H1 (cell line): ENCODE data around the gene ACYP2. TPM values are rescaled to one million over a fixed set of nuclear protein-coding genes. Genes with fewer than 3 reads are reported as not detected.
"Not testable (repeated sequence)": the region's sequence is repeated elsewhere in the genome, so short reads cannot be mapped to it uniquely, and the experiment has no call there.

ENCODE experiments used
- CTCF ChIA-PET: fragments of 300-600 bp; sonication (Branson Sonifier 250); formaldehyde crosslinking; loops from one replicate; lab custom pipeline; 2021; ENCODE audit not compliant: partially characterized antibody; lab: Charles Lee
- POLR2A ChIA-PET: fragments of 300-600 bp; sonication (Branson Sonifier 250); formaldehyde crosslinking; loops from one replicate; lab custom pipeline; 2021; ENCODE audit warnings: inconsistent platforms; ENCODE audit not compliant: partially characterized antibody; lab: Charles Lee
- DNase-seq, 2 experiments: peaks; one replicate each; pipeline versions ENCODE4 v3.0.0 to v3.0.0-alpha.2; 2010 to 2022; ENCODE audit warnings: low spot score in 2 of 2, low read depth in 1 of 2, mixed read lengths in 1 of 2
- FAIRE-seq: peaks from 2 replicates; lab custom pipeline; 2011; peaks lifted over from hg19 to GRCh38; lab: Jason Lieb, UNC
- H2AFZ ChIP-seq: 2 replicates; pipeline ENCODE4 v1.8.1; 2012; ENCODE audit warnings: low read length, inconsistent platforms
- H2AK5ac ChIP-seq: 2 replicates; pipeline ENCODE4 v1.6.1; 2013; ENCODE audit warnings: low read depth, low read length
- H2BK120ac ChIP-seq: replicated peaks from 2 replicates; pipeline ENCODE3; 2013; ENCODE audit warnings: low read depth, low read length, inconsistent platforms
- H2BK12ac ChIP-seq: 2 replicates; pipeline ENCODE4 v1.6.1; 2013; ENCODE audit warnings: low read depth, low read length
- H2BK15ac ChIP-seq: 2 replicates; pipeline ENCODE4 v1.6.1; 2013; ENCODE audit warnings: low read length
- H2BK20ac ChIP-seq: 2 replicates; pipeline ENCODE4 v1.6.1; 2013; ENCODE audit warnings: low read length
- H2BK5ac ChIP-seq: 2 replicates; pipeline ENCODE4 v1.6.1; 2013; ENCODE audit warnings: low read depth, low read length
- H3K14ac ChIP-seq: 2 replicates; pipeline ENCODE4 v1.6.1; 2013; ENCODE audit warnings: inconsistent platforms; ENCODE audit not compliant: insufficient read length
- H3K18ac ChIP-seq: 2 replicates; pipeline ENCODE4 v1.6.1; 2013; ENCODE audit warnings: low read length; ENCODE audit errors: extremely low read depth
- H3K23ac ChIP-seq: 2 replicates; pipeline ENCODE4 v1.6.1; 2013; ENCODE audit warnings: inconsistent platforms; ENCODE audit not compliant: insufficient read length
- H3K23me2 ChIP-seq: 2 replicates; pipeline ENCODE4 v1.6.1; 2013; ENCODE audit warnings: low read depth, low read length
- H3K27ac ChIP-seq: 2 replicates; pipeline ENCODE4 v1.6.1; 2011; ENCODE audit warnings: low read depth, low read length, inconsistent platforms
- H3K27me3 ChIP-seq, 4 experiments: replicated peaks in 1 of 4; 1 replicate in 1 of 4; 2 replicates in 3 of 4; pipeline versions ENCODE4 v1.6.1 to v1.8.1; 2011 to 2013; ENCODE audit warnings: low read length in 3 of 4, mild to moderate bottlenecking in 3 of 4, inconsistent platforms in 2 of 4, mixed read lengths in 2 of 4, moderate library complexity in 1 of 4; ENCODE audit not compliant: control insufficient read depth in 3 of 4, insufficient read depth in 3 of 4; ENCODE audit errors: extremely low read depth in 1 of 4
- H3K36me3 ChIP-seq, 4 experiments: 2 replicates each; pipeline versions ENCODE4 v1.6.1 to v1.8.1; 2011 to 2013; ENCODE audit warnings: mild to moderate bottlenecking in 4 of 4, low read length in 3 of 4, moderate library complexity in 2 of 4, control low read depth in 1 of 4, inconsistent platforms in 1 of 4; ENCODE audit not compliant: insufficient read depth in 4 of 4, control insufficient read depth in 2 of 4
- H3K4ac ChIP-seq: replicated peaks from 2 replicates; pipeline ENCODE3; 2013; ENCODE audit warnings: low read length, low read depth, mixed read lengths, inconsistent platforms; ENCODE audit not compliant: insufficient read length
- H3K4me1 ChIP-seq, 4 experiments: replicated peaks in 1 of 4; 1 replicate in 1 of 4; 2 replicates in 3 of 4; pipeline versions ENCODE4 v1.6.1 to v1.8.1; 2011 to 2013; ENCODE audit warnings: low read length in 3 of 4, inconsistent platforms in 2 of 4, mixed read lengths in 1 of 4; ENCODE audit not compliant: insufficient read depth in 4 of 4, control insufficient read depth in 3 of 4
- H3K4me2 ChIP-seq, 2 experiments: 2 replicates each; pipeline versions ENCODE4 v1.6.1 to v1.8.1; 2011 to 2013; ENCODE audit warnings: low read depth in 2 of 2, low read length in 2 of 2, control low read depth in 1 of 2, inconsistent platforms in 1 of 2, mild to moderate bottlenecking in 1 of 2; ENCODE audit not compliant: insufficient read depth in 1 of 2
- H3K4me3 ChIP-seq, 4 experiments: fragments of 200-600, 300-600 bp in 1 of 4; sonication (generic), shearing (Covaris generic), sonication (Bioruptor Twin) in 1 of 4; 2 replicates each; pipeline versions ENCODE4 v1.5.1 to v1.8.1; 2011 to 2016; ENCODE audit warnings: low read length in 4 of 4, low read depth in 3 of 4, control low read depth in 2 of 4, inconsistent platforms in 2 of 4, mild to moderate bottlenecking in 2 of 4, mixed read lengths in 1 of 4, moderate library complexity in 1 of 4; ENCODE audit not compliant: insufficient read depth in 2 of 4; ENCODE audit errors: extremely low read depth in 1 of 4
- H3K56ac ChIP-seq: replicated peaks from 2 replicates; pipeline ENCODE3; 2013; ENCODE audit warnings: low read depth, mild to moderate bottlenecking, mixed read lengths, low read length, inconsistent platforms; ENCODE audit not compliant: insufficient read length
- H3K79me1 ChIP-seq: 2 replicates; pipeline ENCODE4 v1.6.1; 2013; ENCODE audit warnings: low read depth, low read length, control low read depth
- H3K79me2 ChIP-seq, 2 experiments: 2 replicates each; pipeline versions ENCODE4 v1.6.1 to v1.8.1; 2012 to 2013; ENCODE audit warnings: low read length in 2 of 2, mild to moderate bottlenecking in 2 of 2, inconsistent platforms in 1 of 2; ENCODE audit not compliant: insufficient read depth in 2 of 2, control insufficient read depth in 1 of 2
- H3K9ac ChIP-seq, 4 experiments: replicated peaks in 1 of 4; 1 replicate in 1 of 4; 2 replicates in 3 of 4; pipeline versions ENCODE4 v1.6.1 to v1.8.1; 2011 to 2013; ENCODE audit warnings: low read depth in 3 of 4, low read length in 3 of 4, control low read depth in 2 of 4, mild to moderate bottlenecking in 2 of 4, moderate library complexity in 2 of 4, inconsistent platforms in 1 of 4; ENCODE audit errors: extremely low read depth in 1 of 4
- H3K9me3 ChIP-seq, 2 experiments: 2 replicates each; pipeline versions ENCODE4 v1.6.1 to v1.8.1; 2012 to 2013; ENCODE audit warnings: mild to moderate bottlenecking in 2 of 2, moderate library complexity in 2 of 2, control low read depth in 1 of 2, inconsistent platforms in 1 of 2, low read depth in 1 of 2, low read length in 1 of 2, mixed read lengths in 1 of 2; ENCODE audit not compliant: insufficient read depth in 2 of 2
- H4K20me1 ChIP-seq, 2 experiments: replicated peaks in 1 of 2; 2 replicates each; pipeline versions ENCODE3 to v1.8.1; 2011 to 2013; ENCODE audit warnings: inconsistent platforms in 2 of 2, low read length in 2 of 2, mild to moderate bottlenecking in 1 of 2; ENCODE audit not compliant: insufficient read depth in 2 of 2, control insufficient read depth in 1 of 2
- H4K5ac ChIP-seq: 2 replicates; pipeline ENCODE4 v1.6.1; 2013; ENCODE audit warnings: low read length, low read depth, mixed read lengths, inconsistent platforms; ENCODE audit not compliant: insufficient read length
- H4K8ac ChIP-seq: 2 replicates; pipeline ENCODE4 v1.8.0; 2013; ENCODE audit warnings: mild to moderate bottlenecking, moderate library complexity, low read length, inconsistent platforms; ENCODE audit not compliant: insufficient read depth; ENCODE audit errors: extremely low read depth
- H4K91ac ChIP-seq: replicated peaks from 2 replicates; pipeline ENCODE3; 2013; ENCODE audit warnings: low read length, mixed read lengths, inconsistent platforms; ENCODE audit not compliant: insufficient read length
- WGBS, 2 experiments: shearing (Covaris generic) in 1 of 2; methylation state at CpG; one replicate each; pipeline versions ENCODE4 v1.1.6 to v1.1.7; 2013 to 2015; ENCODE audit warnings: low lambda C conversion rate in 2 of 2, mixed read lengths in 2 of 2, inconsistent platforms in 1 of 2, low coverage in 1 of 2, missing lambda C conversion rate in 1 of 2; ENCODE audit not compliant: insufficient replicate concordance in 2 of 2, insufficient coverage in 1 of 2, insufficient read length in 1 of 2; ENCODE audit errors: extremely low coverage in 1 of 2, missing lambda C conversion rate in 1 of 2; 5-methylcytosine and 5-hydroxymethylcytosine counted together
- polyA plus RNA-seq, 7 experiments: library from polyadenylated mRNA; depleted of rRNA in 3 of 7; stranded (reverse) in 5 of 7; unstranded in 2 of 7; fragments of >200 nt in 5 of 7; fragments of 200-250 nt in 2 of 7; gene quantifications; 1 replicate in 5 of 7; 2 replicates in 1 of 7; 4 replicates in 1 of 7; pipeline versions ENCODE4 v1.2.1 to v1.2.3, GENCODE V29; 2011 to 2013; ENCODE audit warnings: missing spikeins in 2 of 7, mixed read lengths in 2 of 7
- total RNA-seq: library from RNA; stranded (reverse); fragmentation: NEBNext Ultra II Directional; extraction: Animal tissue kit (Norgen Biotek cat#: 25700); gene quantifications from 2 replicates; pipeline ENCODE4 v1.2.1, GENCODE V29; 2021

ACYP2 gene
- total and polyA plus RNA-seq, 2 of the 8 experiments (the other 6 are each of a cell fraction or from before 2014, with no cell fraction given) = 3.4 to 4.4 TPM

- DNase-seq = not testable (repeated sequence)
These were observed 11.8 kb downstream of the ACYP2 start for GRCh38 chr2:54127174-54127573.

More at GRCh38 chr2:54127174-54127573, 11.8 kb downstream of the ACYP2 start:
- not testable (repeated sequence) for H2BK5ac ChIP-seq, H3K56ac ChIP-seq, H2AFZ ChIP-seq, H4K8ac ChIP-seq, H3K36me3 ChIP-seq, H3K4ac ChIP-seq, H3K23ac ChIP-seq, H3K23me2 ChIP-seq, H2BK120ac ChIP-seq, H3K4me3 ChIP-seq, H3K9me3 ChIP-seq, H3K27ac ChIP-seq, H3K27me3 ChIP-seq, H2BK15ac ChIP-seq, H3K9ac ChIP-seq, H3K79me2 ChIP-seq, H4K91ac ChIP-seq, H2BK12ac ChIP-seq, H3K18ac ChIP-seq, H3K79me1 ChIP-seq, H3K4me1 ChIP-seq, FAIRE-seq, H4K5ac ChIP-seq, H3K14ac ChIP-seq, H4K20me1 ChIP-seq, H2AK5ac ChIP-seq, H3K4me2 ChIP-seq, H2BK20ac ChIP-seq
- CTCF ChIA-PET = interaction anchor here (0.7 kb wide), 2 partner anchors 73 to 129 kb away, joined by 3 to 5 read pairs; no protein-coding TSS in a partner anchor
- POLR2A ChIA-PET = interaction anchor here (1.5 kb wide), 1 partner anchor 10 kb away, joined by 4 read pairs; no protein-coding TSS in a partner anchor
- WGBS, 2 experiments = 87% methylated on average over 2 of the region's 2 CpGs; no CpG with 5 or more reads in 1 of the 2 experiments
